DLD1 (cell line): ENCODE measurements around the gene CPNE9.

Experiments used
- in situ Hi-C: cut with HindIII; loops from 2 replicates; pipeline ENCODE4 v1.10.0; 2017; ENCODE audit warnings: low sequenced_read_pairs

The CPNE9 gene

GRCh38 chr3:9744162-9744561 lies 40.5 kb downstream of the CPNE9 start:
- in situ Hi-C loops, result no loop called here

- in situ Hi-C loops, result no loop called here
Measured at GRCh38 chr3:9745521-9745920, 41.9 kb downstream of the CPNE9 start.

GRCh38 chr3:9746330-9746729 lies 42.7 kb downstream of the CPNE9 start:
- in situ Hi-C loops, result no loop called here

GRCh38 chr3:9747267-9747666 lies 43.6 kb downstream of the CPNE9 start:
- in situ Hi-C loops, result no loop called here

GRCh38 chr3:9748031-9748430 lies 44.4 kb downstream of the CPNE9 start:
- in situ Hi-C loops, result no loop called here

GRCh38 chr3:9749296-9749644 lies 45.6 kb downstream of the CPNE9 start:
- in situ Hi-C loops, result no loop called here

- in situ Hi-C loops, result no loop called here
Measured at GRCh38 chr3:9749645-9750555, 46.3 kb downstream of the CPNE9 start, which contains the start of gene OGG1. Gene OGG1, plus strand, starts transcription at chr3:9749952. Its CDS starts 335 bp downstream, at chr3:9750287.

GRCh38 chr3:9750556-9751411 lies 47.2 kb downstream of the CPNE9 start:
- in situ Hi-C loops, result no loop called here

- in situ Hi-C loops, result no loop called here
Measured at GRCh38 chr3:9754678-9755077, 51.0 kb downstream of the CPNE9 start.

- in situ Hi-C loops, result no loop called here
Measured at GRCh38 chr3:9757427-9757826, 53.8 kb downstream of the CPNE9 start.

GRCh38 chr3:9760779-9761505 lies 57.3 kb downstream of the CPNE9 start:
- in situ Hi-C loops, result no loop called here

- in situ Hi-C loops, result no loop called here
Measured at GRCh38 chr3:9761919-9762318, 58.3 kb downstream of the CPNE9 start.

- in situ Hi-C loops, result no loop called here
Measured at GRCh38 chr3:9762871-9763270, 59.2 kb downstream of the CPNE9 start.

GRCh38 chr3:9765865-9766264 lies 62.2 kb downstream of the CPNE9 start:
- in situ Hi-C loops, result no loop called here

- in situ Hi-C loops, result no loop called here
Measured at GRCh38 chr3:9767418-9767817, 63.8 kb downstream of the CPNE9 start.

- in situ Hi-C loops, result no loop called here
Measured at GRCh38 chr3:9768141-9768775, 64.6 kb downstream of the CPNE9 start.

GRCh38 chr3:9769012-9769411 lies 65.4 kb downstream of the CPNE9 start:
- in situ Hi-C loops, result no loop called here

GRCh38 chr3:9769426-9770275 lies 66.0 kb downstream of the CPNE9 start, which contains the start of gene CAMK1:
Gene CAMK1, minus strand, starts transcription at chr3:9769947. Its CDS starts 2,198 bp downstream, at chr3:9767749.
- in situ Hi-C loops, result no loop called here

GRCh38 chr3:9770276-9770812 lies 66.7 kb downstream of the CPNE9 start:
- in situ Hi-C loops, result no loop called here
